HG03097 (cell line): ENCODE results near the gene ZNF169.
"Not testable (repeated sequence)": the region's sequence is repeated elsewhere in the genome, so short reads cannot be mapped to it uniquely, and the experiment has no call there.

Source experiments
- ATAC-seq: cut with Tn5 transposase; IDR thresholded peaks from one replicate; pipeline ENCODE4 v1.9.1; 2021; ENCODE audit not compliant: unreplicated experiment, low FRiP score

ZNF169 gene

DNA sequence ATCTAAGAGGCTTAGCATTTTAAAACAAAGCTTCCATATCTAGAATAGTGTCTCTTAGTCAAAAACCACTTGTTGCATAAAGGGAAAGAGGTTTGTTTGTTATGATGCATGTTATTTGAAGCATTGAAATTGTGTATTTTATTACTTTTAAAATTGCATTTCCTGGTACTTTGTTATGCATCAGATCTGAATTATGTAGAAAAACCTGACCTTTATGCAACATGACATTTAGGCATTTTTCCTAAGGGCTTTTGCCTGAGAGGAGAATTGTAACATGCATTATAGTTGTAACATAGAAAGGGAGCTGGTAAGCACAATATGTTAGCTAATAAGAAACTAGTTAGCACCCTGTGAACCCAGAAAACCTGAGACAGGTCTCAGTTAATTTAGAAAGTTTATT is 22.0 kb downstream of the ZNF169 start:
- no peak for ATAC-seq

DNA sequence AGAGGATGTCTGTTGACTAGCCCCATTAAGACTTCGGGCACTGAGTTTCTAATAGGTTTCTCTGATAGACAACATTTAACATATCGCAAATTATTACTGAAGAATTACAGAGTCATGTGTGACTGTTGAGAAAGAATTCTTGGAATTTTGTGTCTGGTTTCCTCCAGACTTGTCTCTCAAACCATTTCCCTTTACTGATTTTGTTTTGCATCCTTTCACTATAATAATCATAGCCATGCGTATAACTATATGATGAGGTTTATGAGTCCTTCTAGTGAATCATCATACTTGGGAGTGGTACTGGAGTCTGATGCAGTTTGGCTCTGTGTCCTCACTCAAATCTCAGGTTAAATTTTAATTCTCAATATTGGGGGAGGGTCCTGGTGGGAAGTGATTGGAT is 27.0 kb downstream of the ZNF169 start:
- ATAC-seq: no peak

DNA sequence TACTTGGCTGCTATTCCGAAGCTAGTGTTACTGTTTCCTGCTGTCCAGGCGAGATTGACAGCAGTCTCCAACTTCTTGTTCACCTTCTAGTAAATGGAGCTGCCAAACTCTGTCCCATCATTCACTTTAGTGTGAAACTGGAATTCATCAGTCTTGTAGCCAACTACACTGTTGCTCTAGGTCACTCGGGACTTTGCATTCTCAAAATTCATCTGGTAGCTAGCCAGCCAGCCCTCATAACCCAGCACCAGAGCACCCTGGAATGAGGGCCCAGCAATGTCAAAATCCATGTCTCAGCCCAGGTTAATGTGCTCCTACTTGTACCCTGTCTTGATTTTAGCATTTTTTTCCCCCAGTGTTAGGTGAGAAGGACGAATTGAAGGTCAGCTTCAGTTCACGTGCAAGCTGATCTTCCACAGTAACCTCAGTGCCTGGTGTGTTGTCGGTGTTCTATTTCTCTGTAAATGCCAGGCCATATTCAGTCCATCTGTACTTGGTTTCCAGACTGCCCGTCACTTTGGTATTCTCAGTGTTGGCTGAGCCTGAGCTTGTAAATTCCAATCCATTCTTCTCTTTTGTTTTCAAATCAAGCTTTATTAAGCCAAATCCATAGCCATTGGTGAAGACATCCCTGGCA is 28.9 kb downstream of the ZNF169 start:
- ATAC-seq: no peak

DNA sequence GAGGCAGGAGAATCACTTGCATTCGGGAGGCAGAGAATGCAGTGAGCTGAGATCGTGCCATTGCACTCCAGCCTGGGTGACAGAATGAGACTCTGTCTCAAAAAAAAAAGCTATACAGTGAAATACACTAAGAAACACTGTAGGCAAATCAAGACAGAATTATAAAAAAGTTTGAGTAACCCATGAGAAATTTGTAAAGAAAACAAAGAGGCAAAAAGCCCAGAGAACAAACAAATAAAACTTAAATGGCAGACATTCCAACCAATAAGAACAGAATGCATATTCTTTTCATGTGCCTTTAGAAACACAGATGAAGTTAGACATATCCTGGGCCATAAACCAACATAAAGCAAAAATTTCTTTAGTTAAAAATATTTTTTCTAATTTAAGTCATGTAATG is 30.6 kb downstream of the ZNF169 start:
- no peak for ATAC-seq

DNA sequence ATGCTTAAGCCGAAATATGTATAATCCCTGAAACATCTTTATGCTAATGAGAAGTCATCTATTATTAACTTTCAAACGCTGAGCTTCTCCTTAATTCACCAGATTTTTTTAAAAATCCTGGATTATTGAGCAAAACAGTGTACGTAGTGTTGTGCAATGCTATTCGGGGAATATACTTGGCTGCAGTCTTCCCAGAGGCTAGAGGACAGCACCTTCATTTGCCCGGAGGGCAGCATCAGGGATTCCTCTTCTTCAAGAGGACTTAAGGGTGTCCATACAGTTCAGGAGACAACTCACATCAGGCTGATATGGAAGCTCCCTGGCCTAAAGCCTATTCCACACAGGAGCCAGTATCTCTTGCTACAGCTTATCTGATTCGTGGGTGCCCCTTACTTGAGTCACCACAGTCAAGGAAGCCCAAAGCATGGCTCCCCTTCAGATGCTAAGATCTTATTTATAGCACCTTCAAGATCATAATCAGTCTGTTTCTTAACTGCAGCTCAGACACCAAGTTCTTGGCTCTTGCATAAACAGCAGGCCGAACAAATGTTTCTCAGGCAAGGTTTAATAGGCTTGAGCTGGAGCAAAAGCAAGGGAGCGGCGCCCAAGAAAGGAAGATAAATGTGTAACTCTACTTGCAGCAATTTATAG is 40.0 kb downstream of the ZNF169 start:
- no peak for ATAC-seq

DNA sequence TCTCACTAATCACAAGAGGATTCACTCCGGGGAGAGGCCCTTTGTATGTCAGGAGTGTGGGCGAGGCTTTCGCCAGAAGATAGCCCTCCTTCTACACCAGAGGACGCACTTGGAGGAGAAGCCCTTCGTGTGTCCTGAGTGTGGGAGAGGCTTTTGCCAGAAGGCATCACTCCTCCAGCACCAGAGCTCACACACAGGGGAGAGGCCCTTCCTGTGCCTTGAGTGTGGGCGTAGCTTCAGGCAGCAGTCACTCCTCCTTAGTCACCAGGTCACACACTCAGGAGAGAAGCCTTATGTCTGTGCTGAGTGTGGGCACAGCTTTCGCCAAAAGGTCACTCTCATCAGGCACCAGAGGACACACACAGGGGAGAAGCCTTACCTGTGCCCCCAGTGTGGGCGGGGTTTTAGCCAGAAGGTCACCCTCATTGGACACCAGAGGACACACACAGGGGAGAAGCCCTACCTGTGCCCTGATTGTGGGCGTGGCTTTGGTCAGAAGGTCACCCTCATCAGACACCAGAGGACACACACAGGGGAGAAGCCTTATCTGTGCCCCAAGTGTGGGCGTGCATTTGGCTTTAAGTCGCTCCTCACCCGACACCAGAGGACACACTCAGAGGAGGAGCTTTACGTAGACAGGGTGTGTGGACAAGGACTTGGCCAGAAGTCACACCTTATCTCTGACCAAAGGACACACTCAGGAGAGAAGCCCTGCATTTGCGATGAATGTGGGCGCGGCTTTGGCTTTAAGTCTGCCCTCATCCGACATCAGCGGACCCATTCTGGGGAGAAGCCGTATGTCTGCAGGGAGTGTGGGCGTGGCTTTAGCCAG is 41.6 kb downstream of the ZNF169 start:
- ATAC-seq: no peak

DNA sequence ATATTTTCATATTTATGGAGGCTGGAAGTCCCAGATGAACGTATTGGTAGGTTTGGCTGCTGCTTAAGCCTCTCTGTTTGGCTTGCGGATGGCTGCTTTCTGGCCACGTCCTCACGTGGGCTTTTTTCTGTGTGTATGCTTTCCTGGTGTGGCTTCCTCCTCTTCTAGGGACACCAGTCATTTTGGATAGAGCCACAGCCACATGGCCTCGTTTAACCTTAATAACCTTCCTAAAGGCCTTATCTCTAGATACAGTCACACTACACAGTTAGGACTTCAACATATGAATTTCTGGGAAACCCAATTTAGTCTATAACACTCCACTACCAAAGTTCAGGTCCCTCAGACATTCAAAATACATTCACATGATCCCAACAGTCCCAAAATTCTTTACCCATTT is 42.5 kb downstream of the ZNF169 start:
- ATAC-seq: no peak

DNA sequence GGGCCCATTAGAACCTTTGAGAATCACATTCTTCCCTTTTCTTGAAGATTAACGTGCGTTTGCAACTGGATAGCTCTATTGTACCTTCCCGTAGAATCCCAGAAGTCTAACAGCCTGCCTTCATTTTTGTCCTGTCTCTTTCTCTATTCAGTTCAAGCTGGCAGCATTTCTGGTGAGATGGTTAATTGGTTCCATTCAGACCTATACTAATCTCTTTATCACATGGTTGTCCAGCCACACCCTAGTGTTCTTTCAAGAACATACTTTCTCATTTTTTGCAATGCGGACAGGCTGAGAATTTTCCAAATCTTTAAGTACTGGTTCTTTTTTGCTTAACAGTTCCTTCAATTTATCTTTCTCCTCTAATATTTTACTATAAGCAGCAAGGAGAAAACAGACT is 43.3 kb downstream of the ZNF169 start:
- ATAC-seq: no peak

DNA sequence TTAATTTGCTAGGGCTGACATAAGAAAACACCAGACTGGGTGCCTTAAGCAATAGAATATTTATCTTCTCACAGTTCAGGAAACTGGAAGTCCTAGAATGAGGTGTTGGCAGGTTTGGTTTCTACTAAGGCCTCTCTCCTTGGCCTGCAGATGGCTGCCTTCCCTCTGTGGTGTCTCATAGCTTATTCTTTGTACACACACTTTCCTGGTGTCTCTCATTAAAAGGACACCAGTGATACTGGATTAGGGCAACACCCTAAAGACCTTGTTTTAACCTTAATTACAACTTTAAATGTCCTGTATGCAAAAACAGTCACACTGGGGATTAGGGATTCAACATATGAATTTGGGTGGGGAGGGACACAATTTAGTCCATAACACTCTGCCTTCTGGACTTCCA is 44.2 kb downstream of the ZNF169 start:
- ATAC-seq: no peak

DNA sequence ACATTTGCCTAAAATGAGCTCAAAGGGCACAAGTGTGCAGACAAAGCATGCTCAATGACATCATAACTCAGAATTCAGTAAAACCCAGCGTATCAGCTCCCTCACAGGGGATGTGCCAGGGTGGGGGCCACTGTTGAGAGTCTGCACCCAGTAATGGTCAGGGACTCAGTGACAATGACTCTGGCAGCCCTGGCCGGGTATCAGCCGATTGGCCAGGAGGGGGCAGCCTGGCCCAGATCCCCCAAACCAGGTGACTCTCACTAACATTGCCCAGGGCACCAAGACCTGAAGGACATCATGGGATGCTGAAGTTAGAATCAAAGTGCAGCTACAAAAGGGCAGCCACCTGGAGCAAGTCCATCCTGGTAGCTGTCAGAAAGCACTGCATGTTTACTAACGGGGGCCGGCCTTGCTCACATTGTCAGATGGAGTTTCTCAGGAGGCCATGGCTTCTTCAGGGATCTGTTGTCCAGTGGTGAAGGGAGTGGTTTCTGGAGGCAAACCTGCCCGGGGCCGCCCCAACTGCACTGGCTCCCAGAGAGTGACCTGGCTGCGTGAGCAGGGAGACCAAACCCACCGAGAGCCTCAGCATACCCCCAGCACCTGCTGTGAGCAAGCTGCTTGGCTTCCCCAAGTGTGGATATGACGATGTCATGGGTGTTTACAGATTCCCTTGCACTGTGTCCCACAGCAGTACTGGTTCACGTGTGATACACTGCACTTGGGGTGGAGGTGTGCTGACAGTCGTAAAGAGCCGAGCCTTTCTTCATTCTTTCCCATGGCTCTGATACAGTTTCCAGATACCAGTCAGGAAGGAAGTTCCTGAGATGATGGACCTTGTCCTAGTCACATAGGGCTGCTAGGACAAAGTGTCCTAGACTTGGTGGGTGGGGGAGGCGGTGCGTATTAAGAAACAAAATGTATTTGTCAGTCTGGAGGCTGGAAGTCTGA is 56.2 kb downstream of the ZNF169 start:
- ATAC-seq: not testable (repeated sequence)

DNA sequence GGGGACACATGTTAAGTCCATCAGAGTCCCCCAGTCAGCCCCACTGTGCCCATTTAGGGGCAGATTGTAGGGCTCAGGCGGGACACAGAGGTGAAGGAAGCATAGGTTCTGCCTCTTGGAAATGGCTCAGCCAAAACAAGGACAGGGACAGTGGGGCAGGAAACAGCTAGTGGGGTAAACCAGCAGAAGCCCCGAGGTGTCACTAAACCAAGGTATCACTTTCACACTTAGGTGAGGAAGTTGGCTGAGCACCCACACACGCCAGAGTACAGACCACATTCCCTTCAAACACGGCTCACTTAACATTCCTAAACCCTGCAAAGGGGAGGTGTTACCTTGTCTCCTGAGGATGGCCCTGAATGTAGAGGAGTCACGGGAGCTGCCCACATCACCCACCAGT is 57.1 kb downstream of the ZNF169 start:
- not testable (repeated sequence) for ATAC-seq

DNA sequence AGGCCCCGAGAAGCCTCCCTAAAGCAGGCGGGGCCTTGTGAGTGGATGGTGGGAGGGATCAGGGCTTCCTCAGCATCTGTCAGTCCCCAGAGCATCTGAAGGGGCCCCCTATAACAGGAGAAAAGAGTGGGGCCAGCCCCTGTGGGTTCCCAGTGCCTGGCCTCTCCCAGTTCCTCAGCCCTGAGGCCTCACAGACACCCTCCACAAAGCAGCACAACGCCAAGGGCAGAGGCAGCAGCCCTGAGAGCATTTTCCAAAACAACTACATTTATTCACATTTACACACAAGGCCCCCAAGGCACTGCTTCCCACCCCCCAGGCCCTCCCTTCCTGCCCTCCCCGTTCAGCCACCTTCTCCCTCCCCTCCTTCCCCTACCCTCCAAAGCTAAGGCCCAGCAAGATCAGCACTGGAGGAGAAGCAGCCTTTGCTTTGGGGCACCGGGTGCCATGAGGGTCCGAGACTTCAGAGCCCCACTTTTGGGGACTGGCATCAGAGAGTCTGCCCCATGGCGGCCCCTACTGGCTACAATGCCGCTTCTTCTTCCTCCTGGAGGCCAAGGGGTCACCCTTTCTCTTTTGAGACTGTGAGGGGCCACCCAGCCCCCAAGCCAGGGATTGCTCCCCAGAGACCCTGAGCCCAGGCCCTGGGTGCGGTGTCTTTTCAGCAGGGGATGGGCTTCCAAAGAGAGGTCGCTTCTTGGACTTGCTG is 59.0 kb downstream of the ZNF169 start:
- not testable (repeated sequence) for ATAC-seq

DNA sequence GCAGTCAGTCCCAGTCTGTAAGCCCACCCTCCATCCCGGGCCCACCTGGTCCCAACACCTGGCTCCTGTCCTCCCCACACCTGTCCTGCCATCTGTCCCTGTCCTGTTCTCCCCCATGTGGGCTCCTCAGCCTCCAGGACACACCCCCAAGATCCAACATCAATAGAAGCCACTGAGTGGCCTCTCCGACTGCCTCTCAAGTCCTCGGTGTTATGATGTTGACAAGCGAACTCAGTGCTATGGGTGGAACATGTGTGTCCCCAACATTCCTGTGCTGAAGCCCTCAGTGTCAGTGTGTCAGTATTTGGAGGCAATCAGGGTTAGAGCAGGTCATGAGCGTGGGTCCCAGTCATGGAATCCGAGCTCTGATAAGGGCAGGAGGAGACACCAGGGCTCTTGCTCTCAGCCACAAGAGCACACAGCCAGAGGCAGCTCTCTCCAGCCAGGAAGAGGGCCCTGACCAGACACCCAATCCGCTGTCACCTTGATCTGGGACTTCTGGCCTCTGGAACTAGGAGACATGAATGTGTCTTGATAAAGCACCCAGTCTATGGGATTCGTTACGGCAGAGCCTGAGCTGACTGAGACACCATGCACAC is 63.3 kb downstream of the ZNF169 start:
- not testable (repeated sequence) for ATAC-seq

DNA sequence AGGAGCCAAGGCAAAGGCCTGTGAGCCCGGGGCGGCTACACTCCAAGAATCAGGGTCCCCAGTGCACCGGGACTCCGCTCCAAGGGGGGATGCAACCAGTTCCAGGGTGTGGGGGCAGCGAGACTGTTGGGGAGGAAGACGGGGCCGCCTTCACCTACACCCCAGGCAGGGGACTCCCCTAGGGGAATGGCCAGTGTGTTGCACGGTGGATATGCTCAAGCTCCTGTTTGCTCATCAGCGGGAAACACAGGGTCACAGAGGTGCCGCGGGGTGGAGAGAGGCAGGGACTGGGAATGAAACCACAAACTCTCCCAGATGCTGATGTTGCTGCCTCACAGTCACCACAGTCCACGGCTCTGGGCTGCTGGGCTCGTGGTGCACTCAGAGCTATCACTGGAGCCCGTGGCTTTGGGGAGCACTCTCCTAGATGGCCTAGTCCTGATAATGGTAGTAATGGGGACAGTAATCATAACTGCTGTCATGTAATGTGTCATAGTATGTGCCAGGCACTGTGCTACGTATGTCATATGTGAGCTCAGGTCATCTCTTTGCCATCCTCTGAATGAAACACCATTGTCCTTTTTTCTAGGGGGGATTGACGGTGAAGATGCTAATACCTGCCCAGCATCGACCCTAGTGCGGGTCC is 64.2 kb downstream of the ZNF169 start:
- ATAC-seq: not testable (repeated sequence)

DNA sequence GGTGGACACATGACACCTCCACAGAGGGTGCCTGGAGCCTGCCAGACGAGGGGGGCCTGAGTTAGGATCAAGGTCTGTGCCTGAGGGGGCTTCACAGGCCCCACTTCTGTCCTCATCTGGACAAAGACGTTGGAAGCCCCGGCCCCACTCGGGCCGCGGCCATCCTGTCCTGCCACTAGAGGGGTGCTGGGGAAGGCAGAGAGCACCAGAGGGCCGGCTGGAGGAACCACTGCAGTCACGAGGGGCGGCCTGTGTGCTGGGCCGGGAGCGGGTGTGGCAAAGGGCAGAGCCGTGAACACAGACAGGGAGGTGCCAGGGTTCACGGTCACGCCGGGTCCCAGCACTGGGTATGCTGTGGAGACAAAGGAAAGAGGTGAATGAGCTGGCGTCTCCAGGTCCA is 66.5 kb downstream of the ZNF169 start:
- not testable (repeated sequence) for ATAC-seq

DNA sequence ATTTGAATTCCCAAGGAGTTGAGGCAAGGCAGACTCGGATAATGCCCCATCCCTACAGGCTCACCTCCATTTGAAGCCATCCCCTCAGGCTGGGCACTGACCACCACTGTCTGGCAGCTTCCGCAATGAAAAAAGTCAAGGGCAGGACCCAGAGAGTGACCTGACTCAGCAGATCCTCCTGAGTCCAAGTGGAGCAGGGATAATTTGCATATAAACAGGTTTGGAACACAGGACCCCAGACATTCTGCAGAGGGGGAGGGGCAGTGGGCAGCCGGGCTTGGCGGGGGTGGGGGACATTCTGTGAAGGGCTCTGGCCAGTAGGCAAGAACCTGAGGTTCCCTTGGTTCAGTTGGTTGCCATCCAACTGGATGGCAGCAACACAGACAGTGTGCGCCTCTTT is 69.4 kb downstream of the ZNF169 start, which contains the start of gene NUTM2F:
NUTM2F (minus strand) TSS at position 101 of the 400 bp plus-strand sequence; CDS start at position 80, 21 bp downstream.
- not testable (repeated sequence) for ATAC-seq

DNA sequence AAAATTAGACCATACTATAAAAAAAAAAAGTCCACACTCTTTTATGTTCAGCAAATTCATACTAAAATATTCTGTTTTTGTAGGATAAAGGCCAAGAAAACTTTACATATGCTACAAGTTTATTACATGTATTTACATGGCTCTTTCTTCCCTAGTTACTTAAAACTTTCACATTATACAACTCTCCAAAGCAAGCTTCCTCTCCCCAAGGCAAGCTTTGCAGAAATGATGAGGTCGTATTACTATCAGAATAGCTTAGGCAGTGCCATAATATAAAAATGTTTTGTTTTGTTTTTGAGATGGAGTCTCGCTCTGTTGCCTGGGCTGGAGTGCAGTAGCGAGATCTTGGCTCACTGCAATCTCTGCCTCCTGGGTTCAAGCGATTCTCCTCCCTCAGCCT is 77.3 kb downstream of the ZNF169 start:
- ATAC-seq: not testable (repeated sequence)

DNA sequence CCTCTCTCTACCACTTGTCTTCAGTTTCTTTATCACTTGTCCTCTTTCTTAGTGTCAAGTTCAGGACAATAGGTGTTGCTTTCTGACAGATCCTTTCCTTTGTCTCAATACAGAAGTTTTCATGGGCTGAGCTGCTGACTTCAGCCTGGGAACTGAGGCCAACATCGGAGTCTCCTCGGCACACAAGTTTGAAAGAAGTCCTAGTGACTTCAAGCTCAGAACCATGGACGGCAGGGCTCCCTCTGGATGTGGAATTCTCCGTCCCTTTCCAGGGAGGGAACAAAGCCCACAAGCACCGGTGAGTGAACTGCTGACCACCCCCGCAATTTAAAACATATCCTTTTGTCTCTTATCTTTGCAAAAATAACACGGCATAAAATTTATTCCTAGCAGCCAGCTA is 79.6 kb downstream of the ZNF169 start:
- ATAC-seq: not testable (repeated sequence)

DNA sequence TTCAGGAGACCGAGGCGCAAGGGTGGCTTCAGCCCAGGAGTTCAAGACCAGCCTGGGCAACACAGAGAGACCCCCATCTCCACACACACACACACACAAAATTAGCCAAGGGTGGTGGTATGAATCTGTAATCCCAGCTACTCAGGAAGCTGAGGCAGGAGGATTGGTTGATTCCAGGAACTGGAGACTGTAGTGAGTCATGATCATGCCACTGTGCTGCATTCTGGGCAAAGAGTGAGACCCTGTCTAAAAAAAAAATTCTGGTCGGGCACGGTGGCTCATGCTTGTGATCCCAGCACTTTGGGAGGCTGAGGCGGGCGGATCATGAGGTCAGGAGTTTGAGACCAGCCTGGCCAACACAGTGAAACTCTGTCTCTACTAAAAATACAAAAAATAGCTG is 80.6 kb downstream of the ZNF169 start:
- not testable (repeated sequence) for ATAC-seq
